ENCODE measurements around the gene BABAM2.

The BABAM2 gene

DNA sequence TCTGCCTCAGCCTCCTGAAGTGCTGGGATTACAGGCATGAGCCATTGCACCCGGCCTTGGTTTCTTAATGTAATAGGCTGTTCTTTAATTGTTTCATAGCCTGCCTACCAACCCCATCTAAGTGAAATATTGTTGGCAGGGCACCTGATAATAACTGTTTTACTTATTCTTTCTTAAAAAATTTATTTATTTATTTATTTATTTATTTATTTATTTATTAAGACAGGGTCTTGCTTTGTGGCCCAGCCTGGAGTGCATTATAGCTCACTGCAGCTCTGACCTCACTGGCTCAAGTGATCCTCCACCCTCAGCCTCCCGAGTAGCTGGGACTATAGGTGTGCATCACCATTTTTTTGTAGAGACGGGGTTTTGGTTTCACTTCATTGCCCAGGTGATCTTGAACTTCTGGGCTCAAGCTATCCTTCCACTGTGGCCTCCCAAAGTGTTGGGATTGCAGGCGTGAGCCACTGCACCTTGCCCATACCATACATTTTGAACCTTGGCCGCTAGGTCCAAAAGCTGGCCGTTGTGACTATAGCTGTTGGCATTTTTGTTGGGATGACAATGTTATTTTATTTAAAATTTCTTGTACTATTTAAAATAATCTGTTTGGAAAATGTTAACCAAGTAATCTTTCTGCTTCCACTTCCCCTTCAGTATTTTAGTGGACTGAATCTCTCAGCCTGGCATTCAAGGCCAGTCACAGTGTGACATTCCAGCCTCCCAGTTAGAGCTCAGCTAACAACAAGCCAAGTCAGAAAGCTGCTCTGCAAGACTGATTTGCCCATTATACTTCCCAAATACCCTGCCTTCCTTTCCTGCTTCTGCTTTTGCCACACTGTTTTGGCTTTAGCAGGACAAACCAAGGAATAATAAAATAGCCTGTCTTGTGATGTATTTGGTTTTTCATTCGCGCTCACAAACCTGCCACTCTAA is 52.4 kb downstream of the BABAM2 start:
- H3K4me3 ChIP-seq (ENCODE audit: control insufficient read depth, low read depth, low read length), result no peak overlapping the region
- TF ChIP-seq, protein P1, sequence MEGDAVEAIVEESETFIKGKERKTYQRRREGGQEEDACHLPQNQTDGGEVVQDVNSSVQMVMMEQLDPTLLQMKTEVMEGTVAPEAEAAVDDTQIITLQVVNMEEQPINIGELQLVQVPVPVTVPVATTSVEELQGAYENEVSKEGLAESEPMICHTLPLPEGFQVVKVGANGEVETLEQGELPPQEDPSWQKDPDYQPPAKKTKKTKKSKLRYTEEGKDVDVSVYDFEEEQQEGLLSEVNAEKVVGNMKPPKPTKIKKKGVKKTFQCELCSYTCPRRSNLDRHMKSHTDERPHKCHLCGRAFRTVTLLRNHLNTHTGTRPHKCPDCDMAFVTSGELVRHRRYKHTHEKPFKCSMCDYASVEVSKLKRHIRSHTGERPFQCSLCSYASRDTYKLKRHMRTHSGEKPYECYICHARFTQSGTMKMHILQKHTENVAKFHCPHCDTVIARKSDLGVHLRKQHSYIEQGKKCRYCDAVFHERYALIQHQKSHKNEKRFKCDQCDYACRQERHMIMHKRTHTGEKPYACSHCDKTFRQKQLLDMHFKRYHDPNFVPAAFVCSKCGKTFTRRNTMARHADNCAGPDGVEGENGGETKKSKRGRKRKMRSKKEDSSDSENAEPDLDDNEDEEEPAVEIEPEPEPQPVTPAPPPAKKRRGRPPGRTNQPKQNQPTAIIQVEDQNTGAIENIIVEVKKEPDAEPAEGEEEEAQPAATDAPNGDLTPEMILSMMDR (conservative IDR thresholded peaks at IDR 0.05; ENCODE audit: control insufficient read depth, insufficient read depth, low read depth, low read length), result no peak
- DNase-seq (ENCODE audit: low read depth), result no peak

DNA sequence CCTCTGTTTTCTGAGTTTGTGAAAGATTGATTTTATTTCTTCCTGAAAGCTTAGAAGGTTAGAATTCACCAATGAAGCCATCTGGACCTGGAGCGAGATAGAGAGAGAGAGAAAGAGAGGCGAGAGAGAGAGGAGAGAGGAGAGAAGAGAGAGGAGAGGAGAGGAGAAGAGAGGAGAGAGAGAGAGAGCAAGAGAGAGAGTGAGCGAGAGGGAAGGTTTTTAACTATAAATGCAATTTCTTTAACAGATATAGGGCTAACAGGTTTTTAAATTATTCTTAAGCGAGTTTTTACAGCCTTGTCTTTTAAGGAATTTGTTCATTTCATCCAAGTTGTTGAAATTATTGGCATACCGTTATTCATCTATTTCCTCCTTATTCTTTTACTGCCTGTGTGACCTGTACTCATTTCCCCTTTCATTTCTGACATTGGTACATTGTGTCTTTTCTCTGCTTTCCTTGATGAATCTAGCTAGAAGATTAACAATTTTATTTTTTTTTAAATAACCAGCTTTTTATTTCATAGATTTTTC is 56.1 kb downstream of the BABAM2 start:
- no peak overlapping the region for H3K4me3 ChIP-seq (ENCODE audit: control insufficient read depth, low read depth, low read length)
- no peak for DNase-seq (ENCODE audit: low read depth)
- TF ChIP-seq, protein P1 (conservative IDR thresholded peaks at IDR 0.05; ENCODE audit: control insufficient read depth, insufficient read depth, low read depth, low read length), result no peak

DNA sequence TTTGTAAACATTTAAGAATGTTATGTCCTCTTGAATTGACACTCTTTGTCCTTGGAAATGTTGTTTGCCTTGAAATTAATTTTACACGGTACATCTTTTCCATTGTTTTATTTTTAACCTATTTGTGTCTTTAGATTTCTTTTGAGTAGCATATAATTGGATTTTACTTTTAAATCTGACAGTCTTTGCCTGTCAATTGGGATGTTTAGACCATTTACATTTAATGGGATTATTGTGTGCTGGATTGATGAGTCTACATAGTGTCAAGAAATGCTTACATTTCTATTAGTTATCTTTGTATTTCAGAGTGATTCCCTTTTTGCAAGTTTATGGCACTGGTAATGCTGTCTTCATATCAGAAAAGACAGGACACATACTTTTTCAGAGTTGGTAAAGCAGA is 61.5 kb downstream of the BABAM2 start:
- H3K4me3 ChIP-seq (ENCODE audit: control insufficient read depth, low read depth, low read length), result no peak overlapping the region
- no peak for DNase-seq (ENCODE audit: low read depth)
- TF ChIP-seq, protein P1 (conservative IDR thresholded peaks at IDR 0.05; ENCODE audit: control insufficient read depth, insufficient read depth, low read depth, low read length), result no peak

DNA sequence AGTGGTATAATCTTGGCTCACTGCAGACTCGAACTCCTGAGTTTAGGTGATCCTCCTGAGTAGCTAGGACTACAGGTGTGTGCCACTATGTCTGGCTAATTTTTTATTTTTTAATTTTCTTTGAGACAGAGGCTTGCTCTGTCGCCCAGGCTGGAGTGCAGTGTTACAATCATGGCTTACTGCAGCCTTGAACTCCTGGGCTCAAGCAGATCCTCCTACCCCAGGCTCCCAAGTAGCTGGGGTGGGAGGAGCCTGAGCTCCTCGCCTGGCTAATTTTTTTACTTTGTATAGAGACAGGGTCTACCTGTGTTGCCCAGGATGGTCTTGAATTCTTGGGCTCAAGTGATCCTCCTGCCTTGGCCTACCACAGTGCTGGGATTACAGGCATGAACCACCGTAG is 62.5 kb downstream of the BABAM2 start:
- no peak overlapping the region for H3K4me3 ChIP-seq (ENCODE audit: control insufficient read depth, low read depth, low read length)
- no peak for DNase-seq (ENCODE audit: low read depth)
- TF ChIP-seq, protein P1 (conservative IDR thresholded peaks at IDR 0.05; ENCODE audit: control insufficient read depth, insufficient read depth, low read depth, low read length), result no peak

DNA sequence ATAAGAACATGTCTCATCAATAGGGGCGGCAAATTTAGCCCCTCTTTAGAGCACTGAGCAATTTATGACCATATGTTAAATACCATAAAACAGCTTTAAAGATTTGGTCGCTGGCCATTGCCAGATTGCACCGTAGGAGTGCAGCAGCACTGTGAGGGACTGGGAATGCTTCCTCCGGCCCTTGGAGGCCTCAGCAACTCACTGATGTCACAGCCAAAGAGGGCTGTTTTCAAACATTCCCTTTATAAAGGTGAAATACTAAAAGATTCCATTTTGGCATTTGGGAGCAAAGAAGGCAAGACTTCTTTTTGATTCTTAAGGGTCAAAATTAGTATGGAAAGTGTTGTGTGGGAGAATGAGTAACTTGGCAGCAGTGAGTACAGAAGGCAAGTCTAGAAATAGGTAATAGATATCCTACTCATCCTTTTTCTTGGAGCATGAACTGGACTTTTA is 63.7 kb downstream of the BABAM2 start:
- no peak overlapping the region for H3K4me3 ChIP-seq (ENCODE audit: control insufficient read depth, low read depth, low read length)
- peak; percentile 66 for DNase-seq (ENCODE audit: low read depth)
- TF ChIP-seq, protein P1 (conservative IDR thresholded peaks at IDR 0.05; ENCODE audit: control insufficient read depth, insufficient read depth, low read depth, low read length), result no peak

DNA sequence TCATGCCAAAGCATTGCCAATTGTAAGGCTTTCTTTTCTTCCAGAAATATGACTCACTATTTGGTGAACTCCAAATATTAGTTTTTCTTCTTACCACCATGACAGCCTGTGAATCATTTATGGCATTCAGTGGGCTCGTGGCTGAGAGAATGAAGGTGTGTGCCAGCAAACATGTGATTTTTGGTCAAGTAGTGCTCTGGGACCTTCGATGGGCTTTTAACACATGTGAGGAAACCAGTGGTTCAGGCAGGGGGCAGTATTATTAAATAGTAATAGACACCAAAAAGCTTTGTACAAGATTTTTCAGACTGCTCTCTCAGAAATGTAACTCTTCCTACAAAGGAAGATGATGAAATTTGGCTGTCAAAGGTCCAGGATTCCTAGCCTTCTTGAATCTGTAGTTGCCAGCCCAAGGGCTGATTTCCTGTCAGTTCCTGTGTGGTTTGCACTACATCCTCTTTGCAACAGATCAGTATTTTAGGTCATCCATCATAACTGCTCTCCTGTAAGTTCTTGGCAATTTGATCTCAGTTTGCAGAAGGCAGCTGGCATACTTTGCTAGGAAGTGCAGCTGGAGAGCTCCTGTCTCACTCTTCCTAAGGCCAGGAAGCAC is 64.3 kb downstream of the BABAM2 start:
- H3K4me3 ChIP-seq (ENCODE audit: control insufficient read depth, low read depth, low read length), result no peak overlapping the region
- DNase-seq (ENCODE audit: low read depth), result peak; percentile 99
- TF ChIP-seq, protein P1 (conservative IDR thresholded peaks at IDR 0.05; ENCODE audit: control insufficient read depth, insufficient read depth, low read depth, low read length), result peak; percentile 42
